Measurements from ENCODE around the gene MAP1B.

The MAP1B gene

GRCh38 chr5:72235725-72236124, 128.4 kb downstream of the MAP1B start:
- H3K4me3 ChIP-seq (ENCODE audit: low read length): no peak overlapping the region
- TF ChIP-seq ZNF274 (IDR thresholded peaks at IDR 0.05; ENCODE audit: low read depth, low read length): no peak

DNA sequence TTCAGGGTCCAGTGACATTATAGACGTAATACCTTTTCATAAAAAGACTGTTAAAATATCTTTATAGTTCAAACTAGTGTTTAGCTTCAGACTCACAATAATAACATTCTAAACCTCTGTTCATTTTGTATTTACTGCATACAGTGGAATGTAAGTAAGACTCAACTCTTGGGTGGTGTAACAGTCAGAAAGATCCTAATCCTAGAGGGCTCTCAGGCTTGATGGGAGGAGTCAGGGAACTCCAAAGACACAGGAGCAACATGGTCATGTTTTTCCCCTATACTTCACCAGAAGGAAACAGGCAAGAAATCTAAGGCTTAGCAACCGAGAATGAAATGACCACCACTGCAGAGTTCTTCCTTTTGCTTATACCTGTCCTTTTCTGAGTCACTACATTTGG, 130.1 kb downstream of the MAP1B start:
- no peak overlapping the region for H3K4me3 ChIP-seq (ENCODE audit: low read length)
- no peak for TF ChIP-seq ZNF274 (IDR thresholded peaks at IDR 0.05; ENCODE audit: low read depth, low read length)

DNA sequence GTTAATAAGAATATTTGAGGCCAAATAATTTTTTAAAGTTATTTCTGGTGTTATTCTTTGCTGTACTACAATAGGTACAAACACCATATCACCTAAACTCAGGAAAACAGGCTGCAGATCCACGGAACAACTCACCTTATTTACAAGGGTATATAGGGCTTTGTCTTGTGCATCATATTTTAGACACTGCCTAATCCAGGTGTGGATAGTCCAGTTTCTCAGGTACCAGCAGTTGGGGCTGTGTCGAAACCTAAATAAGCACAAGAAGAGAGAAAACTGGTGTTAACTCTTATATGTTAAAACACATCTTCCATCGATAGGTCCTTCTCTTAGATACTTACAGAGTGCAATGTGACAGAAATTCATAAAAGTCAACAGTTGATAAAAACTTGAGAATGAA, 130.6 kb downstream of the MAP1B start:
- no peak for TF ChIP-seq ZNF274 (IDR thresholded peaks at IDR 0.05; ENCODE audit: low read depth, low read length)

DNA sequence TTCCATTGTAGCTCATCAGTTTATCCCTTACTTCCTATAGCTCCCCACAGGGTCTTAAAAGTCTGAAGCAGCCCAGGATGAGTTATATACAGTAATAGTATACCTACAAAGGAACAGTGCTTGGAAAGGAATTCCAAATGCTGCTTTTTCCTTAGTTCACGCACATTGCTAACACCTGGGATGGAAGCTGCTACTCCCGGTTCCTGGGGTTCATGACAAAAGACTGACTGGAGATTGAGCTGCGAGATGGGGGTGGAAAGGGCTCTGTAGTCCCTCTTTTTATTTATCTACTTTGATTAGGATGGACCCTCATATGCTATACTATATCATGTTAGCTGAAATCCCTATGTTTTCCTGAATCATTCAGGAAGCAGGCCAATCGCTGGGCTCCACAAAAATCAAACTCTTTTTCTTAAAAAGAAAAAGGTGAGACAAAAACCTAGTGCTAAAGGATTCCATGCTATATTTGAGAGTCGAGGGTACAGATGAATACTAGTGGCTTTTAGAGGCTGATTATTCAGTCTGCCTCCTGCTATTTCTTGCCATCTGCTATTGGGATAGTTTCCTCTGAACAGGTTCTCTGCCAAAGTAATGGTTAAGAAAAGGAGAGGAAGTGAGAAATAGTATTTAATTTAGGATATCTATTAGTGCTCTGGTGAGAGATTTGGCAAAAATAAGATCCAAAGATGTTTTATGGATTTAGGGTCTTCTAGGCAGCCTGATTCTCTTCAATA, 131.6 kb downstream of the MAP1B start:
- no peak for TF ChIP-seq ZNF274 (IDR thresholded peaks at IDR 0.05; ENCODE audit: low read depth, low read length)
- H3K4me3 ChIP-seq (ENCODE audit: low read length): no peak overlapping the region

More for the DNA sequence above, 130.6 kb downstream of the MAP1B start:
- no peak overlapping the region for H3K4me3 ChIP-seq (ENCODE audit: low read length)

DNA sequence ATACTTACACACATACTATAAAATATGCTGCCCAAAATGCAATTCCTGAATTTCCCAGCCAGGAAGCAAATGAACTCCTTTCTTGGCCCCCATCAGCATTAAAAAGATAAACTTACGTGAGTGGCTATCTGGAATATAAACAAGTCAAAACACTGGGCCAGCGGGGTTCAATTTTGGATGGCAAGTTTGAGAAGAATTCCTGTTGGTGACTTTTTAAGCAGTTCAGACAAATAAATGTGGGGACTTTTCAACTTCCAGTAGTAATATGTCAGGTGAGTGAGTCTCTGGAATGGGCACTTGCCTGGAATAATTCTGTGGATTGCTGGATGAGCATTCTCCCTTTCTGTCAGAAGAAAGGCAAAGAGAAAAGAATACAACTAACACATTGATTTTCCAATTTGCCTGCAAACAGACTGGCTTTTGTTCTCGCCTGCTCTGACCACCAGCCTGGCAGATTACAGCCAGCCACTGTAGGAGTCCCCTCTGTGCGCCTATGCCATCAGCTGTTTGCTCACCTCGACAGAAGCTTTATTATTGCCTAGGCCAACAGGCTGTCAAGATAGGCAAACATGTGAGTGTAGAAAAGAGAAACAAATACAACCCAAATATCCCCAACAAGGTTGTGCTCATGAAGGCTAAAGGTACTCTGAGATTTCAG, 134.2 kb downstream of the MAP1B start:
- no peak overlapping the region for H3K4me3 ChIP-seq (ENCODE audit: low read length)
- TF ChIP-seq ZNF274 (IDR thresholded peaks at IDR 0.05; ENCODE audit: low read depth, low read length): no peak

GRCh38 chr5:72242796-72243475, 135.7 kb downstream of the MAP1B start:
- no peak overlapping the region for H3K4me3 ChIP-seq (ENCODE audit: low read length)
- TF ChIP-seq ZNF274 (IDR thresholded peaks at IDR 0.05; ENCODE audit: low read depth, low read length): no peak

GRCh38 chr5:72243706-72244105, 136.4 kb downstream of the MAP1B start:
- no peak overlapping the region for H3K4me3 ChIP-seq (ENCODE audit: low read length)
- no peak for TF ChIP-seq ZNF274 (IDR thresholded peaks at IDR 0.05; ENCODE audit: low read depth, low read length)

- TF ChIP-seq ZNF274 (IDR thresholded peaks at IDR 0.05; ENCODE audit: low read depth, low read length): no peak
- H3K4me3 ChIP-seq (ENCODE audit: low read length): no peak overlapping the region
Observed at GRCh38 chr5:72244862-72245371, 137.6 kb downstream of the MAP1B start.

- TF ChIP-seq ZNF274 (IDR thresholded peaks at IDR 0.05; ENCODE audit: low read depth, low read length): no peak
- no peak overlapping the region for H3K4me3 ChIP-seq (ENCODE audit: low read length)
Observed at GRCh38 chr5:72245546-72245945, 138.3 kb downstream of the MAP1B start.

DNA sequence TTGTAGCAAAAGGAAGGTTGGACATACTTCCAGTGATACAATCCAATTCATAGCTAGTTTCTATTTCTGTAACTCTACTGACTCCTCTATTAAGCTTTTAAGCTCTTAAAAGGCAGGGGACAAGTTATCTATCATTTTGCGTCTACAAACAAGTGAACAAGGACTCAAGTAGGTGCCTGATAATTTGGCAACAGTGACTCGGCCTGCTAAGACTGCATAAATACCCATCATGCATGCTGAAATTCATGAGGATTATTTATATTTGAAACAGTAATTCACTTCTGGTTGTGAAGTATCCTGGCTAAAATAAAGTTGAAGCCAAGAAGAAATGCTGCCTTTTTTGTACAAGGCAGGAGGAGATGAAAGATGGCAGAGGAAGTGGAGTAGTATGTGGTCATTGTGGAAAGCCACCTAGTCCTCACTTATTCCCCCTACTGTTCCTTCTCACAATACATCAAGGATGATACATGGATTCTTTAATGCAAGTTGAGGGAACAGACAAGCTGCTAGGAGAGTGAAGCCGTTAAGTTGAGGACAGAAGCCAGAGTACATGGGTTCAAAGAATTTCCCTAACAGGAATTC, 138.8 kb downstream of the MAP1B start:
- H3K4me3 ChIP-seq (ENCODE audit: low read length): no peak overlapping the region
- TF ChIP-seq ZNF274 (IDR thresholded peaks at IDR 0.05; ENCODE audit: low read depth, low read length): no peak

- H3K4me3 ChIP-seq (ENCODE audit: low read length): no peak overlapping the region
- TF ChIP-seq ZNF274 (IDR thresholded peaks at IDR 0.05; ENCODE audit: low read depth, low read length): no peak
Observed at GRCh38 chr5:72246954-72247442, 139.7 kb downstream of the MAP1B start.

DNA sequence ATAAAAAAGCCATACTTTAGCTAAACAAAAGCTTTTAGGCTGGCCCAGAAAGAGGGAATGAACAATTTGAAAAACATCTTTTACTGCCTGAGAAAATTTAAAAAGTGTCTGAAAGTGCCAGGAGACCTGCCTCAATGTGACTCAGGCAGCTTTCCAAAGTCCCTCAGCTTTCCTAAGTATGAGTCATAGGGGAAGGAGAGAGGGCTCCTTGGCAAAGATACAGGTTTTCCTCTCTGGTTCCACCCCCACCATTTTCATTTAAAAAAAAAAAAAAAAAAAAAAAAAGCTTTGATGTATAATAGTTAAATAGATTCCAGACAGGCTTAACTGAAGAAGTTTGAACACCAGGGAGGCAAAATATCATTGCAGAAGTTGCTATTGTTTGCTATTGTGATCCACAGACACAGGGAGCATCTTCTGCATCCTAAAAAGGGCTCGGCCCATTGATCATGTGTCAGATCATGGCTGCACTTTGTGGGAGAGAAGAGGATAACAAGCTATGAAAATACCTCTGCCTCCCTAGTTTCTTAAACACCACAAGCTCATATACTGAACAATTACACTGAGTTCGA, 141.2 kb downstream of the MAP1B start:
- no peak for TF ChIP-seq ZNF274 (IDR thresholded peaks at IDR 0.05; ENCODE audit: low read depth, low read length)
- no peak overlapping the region for H3K4me3 ChIP-seq (ENCODE audit: low read length)

DNA sequence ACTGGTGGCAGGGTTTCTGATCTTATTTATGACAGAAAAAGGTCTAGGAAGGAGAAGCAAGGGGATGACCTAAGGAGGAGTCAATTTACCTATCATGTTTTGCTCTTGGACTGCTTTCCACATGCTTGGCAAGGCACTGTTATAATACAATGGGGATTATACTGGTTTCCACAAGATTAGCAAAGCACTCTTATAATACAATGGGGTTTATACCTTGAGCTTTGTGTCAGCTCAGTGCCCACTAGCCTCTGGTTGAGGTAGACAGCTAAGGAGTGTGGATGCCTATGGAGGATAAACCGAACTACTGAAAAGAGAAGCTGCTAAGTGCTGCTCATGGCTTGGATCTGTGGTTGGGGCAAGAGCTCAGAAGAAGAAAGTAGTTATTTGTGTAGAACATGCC, 144.1 kb downstream of the MAP1B start:
- no peak overlapping the region for H3K4me3 ChIP-seq (ENCODE audit: low read length)
- TF ChIP-seq ZNF274 (IDR thresholded peaks at IDR 0.05; ENCODE audit: low read depth, low read length): no peak

DNA sequence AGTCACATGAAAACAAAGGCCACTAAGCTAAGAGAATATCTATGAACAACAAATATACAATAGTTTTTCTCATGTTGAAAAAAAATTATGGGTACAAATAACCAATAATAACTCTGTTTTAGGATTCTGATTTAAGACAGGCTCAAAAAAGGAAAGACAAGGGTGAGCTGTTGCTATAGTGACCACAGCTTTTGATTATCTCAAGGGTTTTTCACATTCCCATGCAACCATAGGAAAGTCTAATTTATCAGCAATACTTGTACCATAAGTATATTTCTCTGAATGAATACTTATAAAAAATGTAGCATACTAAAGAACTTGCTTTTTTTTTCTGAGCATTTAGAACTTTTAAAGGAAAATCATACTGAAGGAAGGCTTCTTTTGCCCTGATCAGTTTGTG, 144.7 kb downstream of the MAP1B start:
- H3K4me3 ChIP-seq (ENCODE audit: low read length): no peak overlapping the region
- TF ChIP-seq ZNF274 (IDR thresholded peaks at IDR 0.05; ENCODE audit: low read depth, low read length): no peak
